GM19455 (cell line): Measurements from ENCODE around the gene KLF8.
"Not testable (repeated sequence)": the region's sequence is repeated elsewhere in the genome, so short reads cannot be mapped to it uniquely, and the experiment has no call there.

Experiments used
- ATAC-seq: cut with Tn5 transposase; IDR thresholded peaks from one replicate; pipeline ENCODE4 v1.9.1; 2021; ENCODE audit not compliant: unreplicated experiment

The KLF8 gene

DNA sequence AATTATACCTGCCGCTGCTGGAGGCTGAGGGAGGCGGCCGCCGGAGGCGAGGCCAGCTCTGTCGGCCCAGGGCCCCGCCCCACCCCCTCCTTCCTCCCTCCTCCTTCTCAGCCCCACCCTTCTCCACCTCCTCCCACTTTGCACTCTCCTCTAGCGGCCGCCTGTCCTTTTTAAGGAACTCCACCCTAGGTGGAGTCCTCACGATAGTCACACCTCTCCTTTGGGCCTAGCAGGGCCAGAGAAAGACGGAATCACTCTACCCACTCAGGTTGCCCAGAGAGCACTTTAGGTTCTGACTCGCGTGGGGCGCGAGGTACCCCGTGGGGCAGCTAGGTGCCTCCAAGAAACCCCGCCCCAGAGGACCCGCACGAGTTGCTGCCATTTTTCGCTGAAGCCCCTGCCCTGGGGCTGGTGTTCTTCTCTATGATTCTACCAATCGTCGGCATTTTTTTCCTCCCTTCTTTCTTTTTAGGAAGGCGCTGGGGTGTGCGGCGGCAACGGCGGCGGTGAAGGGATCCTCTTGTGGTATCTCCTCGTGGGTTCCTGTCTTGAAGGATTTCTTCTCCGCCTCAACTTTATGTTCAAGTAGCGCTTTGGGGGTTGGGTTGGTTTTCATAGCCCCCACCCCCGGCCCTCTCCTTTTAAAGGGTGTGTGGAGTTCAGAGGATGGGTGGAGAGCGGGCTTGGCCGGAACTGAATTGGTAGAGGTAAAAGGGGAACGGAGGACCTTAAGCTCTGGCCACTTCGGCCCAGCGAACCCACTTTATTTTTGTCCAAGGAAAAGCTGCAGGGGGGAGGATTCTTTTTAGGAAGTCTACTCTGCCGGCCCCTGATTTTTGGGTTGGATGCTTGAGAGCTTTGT lies at the start of gene KLF8:
Gene KLF8, plus strand, starts transcription at position 136 of the 862 bp plus-strand sequence. CDS start 979 bp downstream, outside the sequence.
- peak; percentile 63 for ATAC-seq

DNA sequence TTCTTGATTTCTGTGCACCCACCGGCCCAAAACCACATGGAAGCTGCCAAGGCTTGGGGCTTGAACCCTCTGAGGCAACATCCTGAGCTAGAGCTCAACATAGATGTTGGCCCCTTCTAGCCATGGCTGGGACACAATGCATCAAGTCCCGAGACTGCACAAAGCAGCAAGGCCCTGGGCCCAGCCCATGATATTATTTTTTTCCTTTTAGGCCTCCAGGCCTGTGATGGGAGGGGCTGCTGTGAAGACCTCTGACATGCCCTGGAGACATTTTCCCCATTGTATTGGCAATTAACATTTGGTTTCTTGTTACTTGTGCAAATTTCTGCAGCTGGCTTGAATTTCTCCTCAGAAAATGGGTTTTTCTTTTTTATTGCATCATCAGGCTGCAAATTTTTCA lies 25.2 kb upstream of the KLF8 start:
- not testable (repeated sequence) for ATAC-seq

DNA sequence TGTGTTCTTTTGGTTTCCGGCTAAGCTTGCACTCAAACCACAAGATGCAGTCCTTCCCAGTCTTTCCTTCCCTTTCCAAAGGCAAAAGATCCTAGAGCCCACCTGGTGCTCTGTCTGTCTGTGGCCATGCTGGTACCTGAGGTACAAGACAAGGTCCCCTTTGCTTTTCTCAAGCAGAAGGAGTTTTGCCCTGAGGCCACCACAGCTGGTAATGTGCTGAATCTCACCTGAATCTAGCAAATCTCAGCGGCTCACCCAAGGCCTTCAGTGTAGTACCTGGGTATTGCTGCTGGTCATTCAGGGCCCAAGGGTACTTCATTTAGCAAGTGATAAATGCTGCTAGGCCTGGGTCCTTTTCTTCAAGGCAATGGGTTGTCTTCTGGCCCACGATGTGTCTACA lies 20.5 kb upstream of the KLF8 start:
- no peak for ATAC-seq

GRCh38 chrX:56216332-56216731 lies 15.8 kb upstream of the KLF8 start:
- ATAC-seq: no peak

DNA sequence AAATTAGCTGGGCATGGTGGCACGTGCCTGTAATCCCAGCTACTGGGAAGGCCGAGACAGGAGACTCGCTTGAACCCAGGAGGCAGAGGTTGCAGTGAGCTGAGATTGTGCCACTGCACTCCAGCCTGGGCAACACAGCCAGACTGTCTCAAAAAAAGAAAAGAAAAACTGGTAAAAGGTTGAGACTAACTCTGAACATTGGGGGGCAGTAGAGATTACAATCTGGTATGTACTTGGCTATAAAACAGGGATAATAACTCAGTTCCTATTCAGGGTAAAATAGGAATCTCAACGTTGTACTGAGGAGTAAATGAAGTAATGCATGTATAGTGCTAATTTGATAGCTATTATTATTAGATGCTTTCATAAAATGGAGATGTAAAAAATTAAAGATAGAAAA lies 12.5 kb upstream of the KLF8 start:
- no peak for ATAC-seq

DNA sequence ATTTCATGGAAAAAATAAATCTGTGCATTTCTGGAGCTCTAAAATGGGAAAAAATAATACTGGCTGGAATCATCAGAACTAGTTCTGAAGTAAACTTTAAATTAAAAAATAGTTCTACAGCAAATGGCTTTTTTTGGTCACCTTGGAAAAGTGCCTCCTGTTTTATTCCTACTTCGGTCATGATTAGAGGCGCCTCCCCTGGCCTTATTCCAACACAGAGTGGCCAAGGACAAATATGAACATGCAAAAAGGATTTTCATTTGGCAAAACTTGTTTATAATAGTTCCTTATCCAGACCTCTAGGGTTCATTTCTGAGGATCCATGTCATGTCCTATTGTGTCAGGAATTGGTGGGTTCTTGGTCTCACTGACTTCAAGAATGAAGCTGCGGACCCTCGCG lies 11.1 kb upstream of the KLF8 start:
- no peak for ATAC-seq

GRCh38 chrX:56222473-56223000 lies 9.6 kb upstream of the KLF8 start:
- ATAC-seq: no peak

GRCh38 chrX:56226980-56227379 lies 5.2 kb upstream of the KLF8 start:
- ATAC-seq: no peak

- ATAC-seq: no peak
Measured at GRCh38 chrX:56228914-56229313, 3.2 kb upstream of the KLF8 start.

GRCh38 chrX:56231537-56232090 lies 542 bp upstream of the KLF8 start:
- no peak for ATAC-seq

DNA sequence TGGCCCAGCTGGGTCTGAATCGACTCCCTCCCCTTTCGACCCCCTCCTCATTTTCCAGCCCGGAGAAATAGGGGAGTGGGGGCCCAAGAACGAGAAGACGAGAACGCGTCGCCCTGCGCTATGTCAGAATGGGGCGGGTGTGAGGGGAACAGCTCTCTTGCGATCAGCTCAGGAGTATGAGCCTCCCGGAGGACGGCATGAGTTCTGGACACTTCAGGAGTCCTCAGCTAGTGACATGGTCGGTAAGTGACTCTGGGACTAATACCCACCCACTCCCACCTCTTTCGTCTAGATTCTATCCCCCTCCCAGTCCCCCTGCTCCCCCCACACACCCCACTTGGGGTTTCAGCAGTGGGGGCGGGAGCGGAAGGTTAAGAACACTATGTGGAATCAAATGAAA lies 944 bp downstream of the KLF8 start:
- peak; percentile 14 for ATAC-seq

DNA sequence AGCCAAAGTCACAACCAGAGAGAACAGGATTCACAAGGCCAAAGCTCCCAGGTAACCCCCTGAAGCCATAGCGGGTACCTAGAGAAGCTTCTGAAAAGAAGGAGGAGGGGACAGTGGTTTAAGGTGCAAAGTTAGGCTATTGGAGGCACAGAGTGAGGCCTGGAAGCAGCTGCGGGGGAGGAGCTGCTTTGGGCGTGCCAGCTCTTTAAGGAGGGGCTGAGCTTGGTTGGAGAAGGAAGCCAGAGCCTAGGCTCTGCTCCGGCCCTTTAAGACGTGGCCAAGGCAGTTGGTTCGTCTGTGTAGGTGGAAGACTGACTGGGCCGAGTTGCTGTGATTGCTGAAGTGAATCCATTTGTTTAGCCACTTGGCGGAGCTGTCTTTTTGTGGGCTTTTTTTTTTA lies 1.5 kb downstream of the KLF8 start:
- peak; percentile 89 for ATAC-seq

- no peak for ATAC-seq
Measured at GRCh38 chrX:56248492-56248891, 16.3 kb downstream of the KLF8 start.

DNA sequence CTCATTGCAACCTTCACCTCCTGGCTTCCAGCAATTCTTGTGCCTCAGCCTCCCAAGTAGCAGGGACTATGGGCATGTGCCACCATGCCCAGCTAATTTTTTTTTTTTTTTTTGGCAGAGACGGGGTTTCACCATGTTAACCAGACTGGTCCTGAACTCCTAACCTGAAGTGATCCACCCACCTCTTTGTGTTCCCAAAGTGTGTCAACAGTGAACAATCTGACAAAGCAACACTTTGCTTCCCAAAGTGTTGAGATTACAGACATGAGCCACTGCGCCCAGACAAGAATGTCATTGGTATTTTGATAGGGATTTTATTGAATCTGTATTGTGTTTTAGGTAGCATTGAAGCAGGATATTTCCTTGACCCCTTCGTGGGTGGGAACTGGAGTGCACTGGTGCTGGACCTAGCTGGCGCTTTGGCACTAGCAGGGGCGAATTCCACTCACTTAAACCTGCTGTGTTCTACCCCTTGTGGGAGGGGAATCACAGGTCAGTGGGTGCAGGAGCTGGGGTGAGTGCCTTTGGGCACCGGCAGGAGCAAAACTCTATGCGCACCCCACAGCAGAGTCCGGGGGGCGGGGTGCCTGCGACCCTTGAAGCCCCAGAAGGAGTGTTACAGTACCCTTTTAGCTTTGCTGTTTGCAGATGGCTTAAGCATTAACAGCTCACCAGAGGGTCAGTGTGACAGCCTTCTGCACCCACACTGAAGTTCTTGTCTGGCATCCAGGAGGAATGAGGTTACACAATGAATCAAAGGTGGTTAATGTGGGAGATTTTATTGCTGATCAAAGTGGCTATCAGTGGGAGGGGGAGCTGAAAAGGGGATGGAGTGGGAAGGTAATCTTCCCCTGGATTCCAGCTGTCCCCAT lies 21.9 kb downstream of the KLF8 start:
- ATAC-seq: no peak

GRCh38 chrX:56268888-56269287 lies 36.7 kb downstream of the KLF8 start:
- ATAC-seq: peak; percentile 90

GRCh38 chrX:56278692-56279091 lies 46.5 kb downstream of the KLF8 start:
- no peak for ATAC-seq

DNA sequence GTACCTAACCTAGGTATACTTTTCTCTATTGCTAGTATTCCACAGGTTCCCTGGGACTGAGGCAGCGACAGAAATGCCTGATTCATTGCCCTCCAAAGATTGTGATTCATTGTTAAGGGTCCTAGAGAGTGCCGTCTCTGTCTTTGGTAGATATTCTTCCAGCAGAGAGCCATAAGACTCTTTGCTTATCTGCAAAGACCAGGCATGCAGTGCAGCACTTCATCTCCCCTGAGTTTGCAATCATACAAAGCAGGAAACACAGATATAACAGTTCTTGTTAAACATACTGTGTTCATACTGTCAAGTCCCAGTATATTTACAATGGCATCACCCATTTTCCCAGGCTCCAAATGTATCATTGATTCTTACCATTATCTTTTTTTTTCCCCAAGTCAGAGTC lies 47.7 kb downstream of the KLF8 start:
- no peak for ATAC-seq

GRCh38 chrX:56281789-56282188 lies 49.6 kb downstream of the KLF8 start:
- no peak for ATAC-seq

GRCh38 chrX:56284269-56284668 lies 52.1 kb downstream of the KLF8 start:
- ATAC-seq: no peak

- no peak for ATAC-seq
Measured at GRCh38 chrX:56288608-56289007, 56.5 kb downstream of the KLF8 start.

GRCh38 chrX:56289449-56289848 lies 57.3 kb downstream of the KLF8 start:
- ATAC-seq: no peak
